Activated naive CD8-positive, alpha-beta T cell treated with anti-CD3 and anti-CD28 coated beads for 36 hours (primary cell): ENCODE data around the gene L1CAM. TPM values are rescaled to one million over a fixed set of nuclear protein-coding genes. Genes with fewer than 3 reads are reported as not detected.

Source experiments
- DNase-seq: peaks from one replicate; pipeline ENCODE4 v3.0.0; 2021
- H3K27ac Mint-ChIP-seq: one replicate; pipeline ENCODE4 v1.8.0; 2022; ENCODE audit warnings: mild to moderate bottlenecking, moderate library complexity, mixed read lengths
- H3K27me3 Mint-ChIP-seq: one replicate; pipeline ENCODE4 v1.8.0; 2022; ENCODE audit warnings: mild to moderate bottlenecking, mixed read lengths
- H3K36me3 Mint-ChIP-seq: one replicate; pipeline ENCODE4 v1.8.0; 2021; ENCODE audit warnings: mild to moderate bottlenecking, mixed read lengths
- H3K4me1 Mint-ChIP-seq: one replicate; pipeline ENCODE4 v1.8.0; 2021; ENCODE audit warnings: mixed read lengths
- H3K4me3 Mint-ChIP-seq: one replicate; pipeline ENCODE4 v1.8.0; 2022; ENCODE audit warnings: mild to moderate bottlenecking, moderate library complexity, mixed read lengths
- H3K9me3 Mint-ChIP-seq: one replicate; pipeline ENCODE4 v1.8.0; 2022; ENCODE audit warnings: mixed read lengths
- total RNA-seq, 2 experiments: library from RNA; stranded (reverse); gene quantifications; one replicate each; pipeline ENCODE4 v1.2.3, GENCODE V29; 2021

The L1CAM gene
- total RNA-seq, 2 experiments from 2014 or later = 0.16 to 0.29 TPM

DNA sequence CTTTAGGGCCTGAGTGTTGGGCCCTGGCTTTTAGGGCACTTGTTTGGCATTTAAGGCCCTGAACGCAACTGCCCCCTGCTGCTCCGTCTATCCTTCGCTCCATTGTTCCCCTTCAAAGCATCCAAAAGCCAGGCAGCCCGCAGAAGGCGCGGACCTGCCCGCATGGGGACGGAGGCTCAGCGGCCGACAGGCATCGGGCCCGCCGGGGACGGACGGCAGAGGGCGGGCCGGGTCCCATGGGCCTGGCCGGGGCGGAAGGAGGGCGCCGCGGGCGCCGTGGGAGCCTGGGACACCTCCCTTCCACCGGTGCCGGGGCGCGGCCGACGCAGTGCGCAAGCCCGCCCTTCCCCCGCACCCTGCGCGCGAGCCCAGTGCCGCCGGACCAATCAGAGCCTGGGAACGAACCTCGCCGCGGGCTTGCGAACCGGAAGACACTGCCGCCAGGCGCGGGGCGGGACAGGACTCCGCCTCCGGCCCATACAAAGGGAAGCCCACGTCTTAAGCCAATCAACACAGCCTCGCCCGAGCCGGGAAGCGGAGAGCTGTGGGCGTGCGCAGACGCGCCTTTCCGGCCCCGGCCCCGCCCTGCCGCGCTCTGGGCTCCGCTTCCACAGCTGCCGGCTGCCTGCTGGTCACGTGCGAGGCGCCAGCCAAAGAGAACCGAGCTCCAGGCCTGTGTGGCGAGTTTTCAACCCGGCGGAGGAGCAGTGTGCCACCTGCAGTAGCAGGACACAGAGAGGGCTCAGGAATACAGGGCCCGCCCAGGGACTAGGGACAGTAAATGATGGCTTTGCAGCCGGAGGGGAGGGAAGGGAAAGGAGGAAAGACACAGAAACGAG, 42.2 kb upstream of the L1CAM start:
- Mint-ChIP-seq H3K27ac (peak overlapping the region; percentile 97), H3K4me1 (peaks cover 20% of the 10 kb centered on the region), H3K27me3 (no peaks in the 10 kb centered on the region), H3K9me3 (no peaks in the 10 kb centered on the region), H3K4me3 (peak overlapping the region; percentile 87), H3K36me3 (peaks cover 29% of the 10 kb centered on the region)
- DNase-seq = peak; percentile 95

DNA sequence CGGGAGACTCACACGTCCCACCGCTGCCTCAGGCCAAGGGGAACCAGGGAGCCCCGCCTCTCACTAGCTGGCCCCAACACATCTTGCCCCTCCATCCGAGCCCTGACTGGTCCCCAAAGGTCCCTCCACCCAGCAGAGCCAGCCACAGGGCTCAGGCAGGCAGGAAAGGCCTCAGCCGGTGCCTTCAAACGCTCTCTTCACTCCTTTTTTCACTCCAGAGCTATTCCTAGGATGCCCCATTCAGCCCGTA, 41.6 kb upstream of the L1CAM start:
- H3K9me3 Mint-ChIP-seq = no peaks in the 10 kb centered on the region
- peak overlapping the region; percentile 85 for H3K4me3 Mint-ChIP-seq
- H3K27ac Mint-ChIP-seq = peak overlapping the region; percentile 97
- DNase-seq = no peak
- no peaks in the 10 kb centered on the region for H3K27me3 Mint-ChIP-seq
- peaks cover 30% of the 10 kb centered on the region for H3K36me3 Mint-ChIP-seq
- H3K4me1 Mint-ChIP-seq = peaks cover 20% of the 10 kb centered on the region

DNA sequence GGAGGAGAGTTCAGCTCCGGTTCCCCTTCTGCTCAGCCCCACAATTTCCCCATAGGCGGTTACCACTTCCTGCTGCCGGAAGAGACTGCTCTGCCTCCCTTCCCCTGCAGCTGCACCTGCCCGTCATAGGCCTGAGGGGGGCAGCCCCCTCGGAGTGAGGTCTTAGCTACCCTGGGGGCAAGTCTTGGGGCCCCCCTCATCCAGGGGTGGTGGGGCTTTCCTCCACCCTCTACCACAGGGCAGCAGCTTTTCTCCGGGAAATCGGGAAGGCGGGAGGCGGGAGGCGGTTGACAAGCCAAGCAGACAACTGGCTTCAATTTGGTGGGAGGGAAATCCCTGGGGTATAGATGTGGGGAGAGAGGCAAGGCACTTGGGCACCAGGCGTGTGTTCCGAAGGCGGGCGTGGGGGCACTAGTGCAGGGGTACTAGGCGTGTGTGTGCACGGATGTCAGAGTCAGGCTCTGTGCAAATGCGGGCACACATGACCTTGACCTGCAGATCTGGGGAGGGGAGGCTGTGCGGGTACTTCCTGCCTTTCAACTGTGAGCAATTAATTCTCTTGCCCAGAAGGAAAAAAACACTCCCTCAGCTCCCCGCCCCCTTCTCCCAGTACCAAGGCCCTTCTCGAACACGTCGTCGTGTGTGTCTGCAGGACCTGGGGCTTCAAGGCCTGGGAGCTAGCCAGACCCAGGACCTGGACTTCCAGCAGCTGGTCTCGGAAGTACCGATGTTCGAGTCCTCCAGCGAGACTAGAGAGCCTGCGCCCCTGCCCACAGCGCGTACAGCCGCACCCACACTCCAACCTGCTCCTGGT, 41.1 kb upstream of the L1CAM start:
- peaks cover 24% of the 10 kb centered on the region for H3K4me1 Mint-ChIP-seq
- peak overlapping the region; percentile 97 for H3K27ac Mint-ChIP-seq
- peak; percentile 79 for DNase-seq
- peaks cover 32% of the 10 kb centered on the region for H3K36me3 Mint-ChIP-seq
- no peaks in the 10 kb centered on the region for H3K27me3 Mint-ChIP-seq
- H3K9me3 Mint-ChIP-seq = no peaks in the 10 kb centered on the region
- peak overlapping the region; percentile 85 for H3K4me3 Mint-ChIP-seq

DNA sequence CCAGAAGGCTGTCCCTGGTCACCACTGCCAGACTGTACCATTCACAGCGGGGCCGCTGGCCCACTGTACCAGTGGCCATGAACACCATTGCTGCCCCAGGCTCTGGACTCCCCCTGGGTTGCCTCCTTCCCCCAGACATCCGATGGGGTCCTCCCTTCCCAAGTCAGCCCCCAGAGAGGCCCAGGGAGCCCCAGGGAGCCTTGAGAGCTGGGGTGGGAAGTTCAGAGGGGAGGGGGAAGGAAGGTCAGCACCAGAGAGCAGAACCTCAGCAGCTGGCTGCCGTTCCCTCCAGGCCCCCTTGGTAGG, 40.5 kb upstream of the L1CAM start:
- Mint-ChIP-seq H3K36me3 (peaks cover 29% of the 10 kb centered on the region), H3K9me3 (no peaks in the 10 kb centered on the region), H3K27me3 (no peaks in the 10 kb centered on the region), H3K4me3 (peak overlapping the region; percentile 85), H3K27ac (peak overlapping the region; percentile 97), H3K4me1 (peaks cover 24% of the 10 kb centered on the region)
- DNase-seq = no peak

DNA sequence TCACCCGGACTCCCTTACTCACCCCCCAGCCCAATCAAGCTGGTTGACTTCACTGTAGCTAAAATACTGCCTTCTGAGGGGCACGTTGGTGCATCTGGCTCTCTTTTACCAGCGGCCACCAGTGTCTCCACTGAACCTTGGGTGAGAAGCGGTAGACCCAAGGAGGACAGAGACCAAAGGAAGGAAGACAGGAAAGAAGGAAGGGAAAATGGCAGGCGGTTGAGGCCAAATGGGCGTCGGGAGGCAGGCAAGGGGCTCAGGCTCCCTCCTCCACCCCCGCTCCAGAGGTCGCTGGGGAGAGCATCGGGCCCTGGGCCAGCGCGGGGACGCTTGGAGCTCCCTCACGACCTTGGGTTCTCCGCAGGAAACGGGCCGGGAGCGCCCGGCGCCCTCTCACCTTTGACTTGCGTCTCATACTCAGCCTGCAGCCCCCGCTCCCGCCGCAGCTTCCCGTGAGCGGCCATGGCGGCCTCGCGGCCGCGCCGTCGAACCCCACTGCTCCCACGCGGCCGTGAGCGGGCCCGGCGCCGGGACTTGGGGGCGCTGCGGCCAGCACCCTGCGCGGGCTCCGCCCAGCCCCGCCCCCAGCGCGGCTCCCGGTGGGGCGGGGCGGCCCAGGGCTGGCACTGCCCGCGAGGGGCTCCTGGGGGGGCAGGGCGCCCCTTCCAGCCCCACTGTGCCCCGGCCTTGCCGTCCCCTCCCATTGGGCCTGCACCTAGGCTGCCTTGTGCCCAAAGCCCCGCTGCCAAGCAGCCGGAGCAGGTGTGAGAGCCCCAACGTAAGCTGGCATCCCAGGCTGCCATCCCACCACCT, 40.0 kb upstream of the L1CAM start, which contains the start of gene ARHGAP4:
TSS of gene ARHGAP4 (minus strand) at position 526 of the 813 bp plus-strand sequence. CDS start at position 464, 62 bp downstream.
- peak within 1 kb of the TSS; percentile 94 for H3K4me3 Mint-ChIP-seq
- H3K27ac Mint-ChIP-seq = peak within 1 kb of the TSS; percentile 97
- H3K36me3 Mint-ChIP-seq = peaks cover 29% of the 10 kb centered on the region
- no peaks in the 10 kb centered on the region for H3K9me3 Mint-ChIP-seq
- no peaks in the 10 kb centered on the region for H3K27me3 Mint-ChIP-seq
- peaks cover 23% of the 10 kb centered on the region for H3K4me1 Mint-ChIP-seq
- peak; percentile 74 for DNase-seq

DNA sequence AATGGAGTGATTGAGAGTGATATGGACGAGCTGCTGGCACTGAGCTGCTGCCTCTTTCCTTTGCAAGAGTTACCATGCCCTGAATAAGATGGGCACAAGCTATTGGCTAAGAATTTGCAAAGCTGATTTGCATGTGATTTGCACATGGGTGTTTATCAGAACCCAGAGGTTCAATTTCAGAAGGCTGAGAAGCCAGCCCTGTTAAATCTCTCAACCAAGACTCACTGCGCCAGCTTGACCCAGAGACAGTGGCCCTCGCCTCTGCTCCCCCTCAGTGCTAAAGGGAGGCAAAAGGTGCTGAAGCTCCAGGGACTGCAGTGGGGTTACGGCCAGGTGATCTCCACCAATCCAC, 39.4 kb upstream of the L1CAM start:
- H3K36me3 Mint-ChIP-seq = peaks cover 29% of the 10 kb centered on the region
- DNase-seq = no peak
- no peaks in the 10 kb centered on the region for H3K27me3 Mint-ChIP-seq
- H3K4me1 Mint-ChIP-seq = peaks cover 21% of the 10 kb centered on the region
- H3K9me3 Mint-ChIP-seq = no peaks in the 10 kb centered on the region
- H3K27ac Mint-ChIP-seq = peak overlapping the region; percentile 97
- H3K4me3 Mint-ChIP-seq = peak overlapping the region; percentile 94

DNA sequence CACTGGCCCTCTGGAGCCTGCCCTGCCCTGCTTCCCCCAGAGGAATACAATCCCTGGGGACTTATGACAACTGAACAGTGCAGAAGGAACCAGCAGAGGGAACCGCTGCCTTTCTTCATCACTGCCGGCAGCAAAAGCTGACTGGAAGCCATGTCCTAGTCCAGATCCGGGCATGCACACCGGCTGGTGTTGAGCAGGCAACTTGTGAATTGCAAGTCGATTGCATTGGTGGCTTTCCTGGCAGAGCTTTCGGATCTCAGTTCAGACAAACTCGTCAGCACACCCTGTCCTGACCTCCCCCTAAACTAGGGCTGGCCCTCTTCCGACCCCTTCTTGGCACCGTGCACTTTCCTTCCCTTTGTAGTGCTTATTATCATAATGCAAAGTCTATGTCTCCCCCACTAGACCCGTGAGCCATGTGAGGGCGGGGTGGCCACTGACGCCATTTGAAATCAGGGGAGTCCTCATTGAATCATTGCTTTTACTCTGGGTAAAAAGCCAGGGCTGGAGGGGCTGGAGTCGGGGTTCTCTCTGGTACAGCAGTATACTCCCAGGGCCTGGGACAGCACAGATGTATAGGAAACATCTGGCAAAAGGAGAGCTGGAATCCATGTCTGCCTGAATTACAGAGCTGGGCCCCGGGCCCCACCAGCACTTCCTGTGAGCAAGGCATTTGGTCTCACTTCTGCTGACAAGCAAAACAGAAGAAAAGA, 38.3 kb upstream of the L1CAM start:
- Mint-ChIP-seq H3K27me3 (no peaks in the 10 kb centered on the region), H3K9me3 (no peaks in the 10 kb centered on the region), H3K4me3 (peak overlapping the region; percentile 94), H3K27ac (peak overlapping the region; percentile 97), H3K36me3 (peaks cover 35% of the 10 kb centered on the region), H3K4me1 (peaks cover 18% of the 10 kb centered on the region)
- DNase-seq = peak; percentile 37

DNA sequence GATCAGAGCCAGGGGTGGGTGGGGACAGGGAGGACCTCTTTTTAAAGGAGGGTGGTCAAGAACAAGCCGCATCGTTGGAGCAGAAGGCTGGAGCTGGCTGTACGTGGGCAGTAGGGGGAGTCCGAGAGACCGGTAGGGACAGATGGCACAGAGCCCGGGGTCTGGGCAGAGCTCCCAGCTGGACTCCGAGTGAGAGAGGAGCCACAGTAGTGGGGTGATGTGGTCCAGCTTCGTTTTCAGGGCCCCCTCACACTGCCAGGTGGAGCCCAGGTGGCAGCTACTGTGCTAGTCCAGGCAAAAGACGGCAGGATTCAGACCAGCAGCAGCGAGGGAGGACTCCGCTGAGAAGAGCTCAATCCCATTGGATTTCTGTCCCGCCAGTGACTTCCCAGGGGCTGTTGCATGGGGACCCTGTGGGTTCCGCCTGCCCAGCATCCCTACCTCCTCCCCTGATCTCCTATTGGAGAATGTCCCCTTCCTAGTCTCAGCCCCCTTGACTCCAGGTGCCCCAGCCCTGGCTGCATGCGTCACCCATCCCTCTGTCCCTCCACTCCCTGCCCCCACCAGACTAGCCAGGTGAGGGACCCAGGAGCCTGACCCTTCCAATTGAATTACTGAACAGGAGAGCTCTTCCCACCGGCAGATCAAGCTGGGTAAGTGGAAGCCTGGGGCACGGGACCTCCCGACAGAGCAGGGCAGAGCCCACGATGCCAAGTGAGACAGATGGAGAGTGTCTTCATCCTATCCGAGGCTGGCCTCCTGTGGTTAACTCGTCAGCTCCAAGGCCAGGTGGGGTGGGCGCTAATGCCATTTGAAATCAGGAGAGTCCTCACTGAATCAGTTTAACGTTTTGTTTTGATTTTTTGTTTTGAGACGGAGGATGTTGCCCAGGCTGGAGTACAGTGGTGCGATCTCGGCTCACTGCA, 37.2 kb upstream of the L1CAM start:
- Mint-ChIP-seq H3K27me3 (no peaks in the 10 kb centered on the region), H3K4me1 (peaks cover 12% of the 10 kb centered on the region), H3K27ac (peak overlapping the region; percentile 97), H3K9me3 (no peaks in the 10 kb centered on the region), H3K4me3 (peak overlapping the region; percentile 94), H3K36me3 (peaks cover 30% of the 10 kb centered on the region)
- no peak for DNase-seq

DNA sequence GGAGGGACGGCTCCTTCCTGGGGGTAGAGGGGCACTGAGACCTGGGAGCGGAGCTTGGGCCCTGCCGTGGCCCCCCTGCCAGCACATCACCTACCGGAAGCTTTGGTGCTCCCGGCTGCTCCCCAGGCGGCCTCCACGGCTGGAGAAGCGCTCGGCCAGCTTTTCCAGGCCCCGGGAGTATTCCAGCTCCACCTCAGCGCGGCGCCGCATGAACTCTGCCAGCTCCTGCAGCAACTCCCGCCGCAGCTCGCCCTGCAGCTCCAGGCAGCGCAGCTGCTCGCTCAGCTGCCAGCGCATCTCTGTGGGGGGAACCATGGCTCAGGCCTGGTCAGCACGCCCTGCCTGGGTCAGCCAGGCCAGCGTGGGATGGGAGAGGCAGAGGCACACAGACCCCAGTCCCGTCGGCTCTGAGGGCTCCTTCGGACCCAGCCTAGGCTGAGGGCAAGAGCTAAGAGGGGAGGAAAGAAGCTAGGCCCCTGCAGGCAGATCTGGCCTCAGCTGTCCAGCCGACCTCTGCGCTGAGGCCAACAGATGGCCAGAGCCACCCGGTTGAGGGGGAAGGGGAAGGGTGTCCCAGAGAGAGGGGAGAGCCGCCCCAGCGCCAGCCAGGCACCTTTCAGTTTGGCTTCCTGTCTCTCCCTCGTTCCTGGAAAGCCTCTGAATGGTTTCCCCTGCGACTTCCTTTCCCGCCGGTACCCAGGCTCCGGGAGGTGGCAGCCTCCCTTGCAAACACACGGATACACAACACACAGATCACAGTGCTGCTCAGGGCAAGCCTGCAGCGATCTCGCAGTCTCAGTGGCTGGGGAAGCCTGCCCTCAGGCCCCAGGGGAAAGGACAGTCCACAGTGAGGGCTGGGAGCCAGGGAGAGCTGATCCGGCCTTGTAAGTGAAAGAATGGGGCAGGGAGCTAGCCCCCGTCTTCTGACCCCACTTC, 35.8 kb upstream of the L1CAM start:
- Mint-ChIP-seq H3K9me3 (no peaks in the 10 kb centered on the region), H3K27me3 (no peaks in the 10 kb centered on the region), H3K4me1 (peaks cover 12% of the 10 kb centered on the region), H3K36me3 (peaks cover 30% of the 10 kb centered on the region), H3K27ac (peak overlapping the region; percentile 97), H3K4me3 (peak overlapping the region; percentile 94)
- no peak for DNase-seq

DNA sequence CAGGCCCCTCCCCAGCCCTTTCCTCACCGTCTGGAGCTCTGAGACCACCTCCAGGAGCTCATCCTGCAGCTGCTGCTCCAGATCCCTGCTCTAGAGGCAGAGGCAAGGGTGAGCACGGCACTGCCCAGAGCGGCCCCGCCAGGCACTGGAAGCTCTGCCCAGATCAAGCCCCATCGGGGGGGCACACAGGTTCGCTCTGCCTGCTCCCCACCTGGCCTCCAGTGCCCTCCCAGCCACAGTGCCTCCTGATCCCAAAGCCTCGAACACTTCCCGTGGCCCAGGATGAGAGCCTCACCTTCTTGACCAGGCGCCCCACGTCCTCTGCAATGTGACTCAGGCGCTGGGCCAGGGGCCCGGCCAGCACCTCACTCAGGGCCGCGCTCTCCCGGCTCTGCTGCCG, 35.1 kb upstream of the L1CAM start:
- H3K27ac Mint-ChIP-seq = no peak overlapping the region
- H3K27me3 Mint-ChIP-seq = no peaks in the 10 kb centered on the region
- no peak for DNase-seq
- H3K9me3 Mint-ChIP-seq = no peaks in the 10 kb centered on the region
- no peak overlapping the region for H3K4me3 Mint-ChIP-seq
- H3K4me1 Mint-ChIP-seq = peaks cover 14% of the 10 kb centered on the region
- H3K36me3 Mint-ChIP-seq = peaks cover 33% of the 10 kb centered on the region

DNA sequence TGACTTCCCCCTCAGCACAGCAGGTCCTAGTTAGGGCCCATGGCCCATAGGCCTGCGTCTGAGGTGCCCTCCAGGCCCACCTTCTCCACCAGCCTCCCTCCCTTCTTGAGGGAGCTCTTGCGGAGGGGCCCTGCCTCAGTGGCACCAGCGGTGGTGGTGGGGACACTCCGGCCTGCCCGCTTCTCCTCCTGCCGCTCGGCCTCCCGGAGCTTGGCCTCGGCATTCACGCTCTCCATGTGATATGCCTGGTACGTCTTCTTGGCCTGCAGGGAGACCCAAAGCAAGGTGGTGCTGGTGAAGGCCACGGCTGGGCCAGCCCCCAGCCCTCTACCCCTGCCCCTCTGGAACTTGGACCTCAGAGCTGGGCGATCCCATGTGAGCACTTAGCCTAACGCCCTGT, 34.6 kb upstream of the L1CAM start:
- DNase-seq = no peak
- no peaks in the 10 kb centered on the region for H3K9me3 Mint-ChIP-seq
- no peaks in the 10 kb centered on the region for H3K27me3 Mint-ChIP-seq
- no peak overlapping the region for H3K27ac Mint-ChIP-seq
- H3K4me1 Mint-ChIP-seq = peaks cover 14% of the 10 kb centered on the region
- H3K4me3 Mint-ChIP-seq = no peak overlapping the region
- peaks cover 33% of the 10 kb centered on the region for H3K36me3 Mint-ChIP-seq

DNA sequence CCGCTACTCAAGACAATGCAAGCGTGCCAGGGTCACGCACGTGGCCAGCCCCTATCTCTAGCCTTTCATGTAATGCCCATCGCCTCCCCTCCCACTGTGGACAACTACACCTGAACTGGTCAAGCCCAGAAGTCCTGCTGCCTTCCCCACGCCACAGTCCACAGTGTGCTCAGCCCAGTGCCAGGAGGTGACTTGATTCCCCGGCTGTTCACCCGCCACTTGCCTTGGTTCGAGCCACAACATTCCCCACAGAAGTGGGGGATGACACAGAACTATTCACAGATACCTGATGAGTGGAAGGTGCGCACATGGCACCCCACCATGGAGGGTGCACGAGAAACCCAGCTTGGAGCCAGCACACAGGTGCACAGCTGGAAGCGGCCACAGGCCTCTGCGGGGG, 33.3 kb upstream of the L1CAM start:
- H3K9me3 Mint-ChIP-seq = no peaks in the 10 kb centered on the region
- DNase-seq = no peak
- no peaks in the 10 kb centered on the region for H3K27me3 Mint-ChIP-seq
- no peak overlapping the region for H3K4me3 Mint-ChIP-seq
- no peak overlapping the region for H3K27ac Mint-ChIP-seq
- H3K4me1 Mint-ChIP-seq = peaks cover 14% of the 10 kb centered on the region
- H3K36me3 Mint-ChIP-seq = peaks cover 22% of the 10 kb centered on the region

DNA sequence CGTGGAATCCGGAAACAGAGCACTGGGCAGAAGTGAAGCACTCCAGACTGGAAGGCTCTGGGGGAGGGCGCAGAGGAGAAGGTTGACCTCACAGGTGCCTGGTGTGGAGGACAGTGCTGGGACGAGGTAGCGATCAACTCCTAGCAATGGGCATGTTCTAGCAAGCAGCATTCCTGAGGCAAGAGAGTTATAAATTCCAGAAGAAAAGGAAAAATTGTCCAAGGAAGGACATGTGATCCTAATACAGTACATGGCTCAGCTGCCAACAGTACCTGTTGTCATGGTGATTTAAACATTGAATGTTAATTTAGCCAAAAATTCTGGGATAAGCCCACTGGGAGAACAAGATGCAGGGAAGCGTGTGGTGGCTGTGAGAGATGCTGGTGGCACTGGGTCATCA, 31.9 kb upstream of the L1CAM start:
- Mint-ChIP-seq H3K27ac (no peak overlapping the region), H3K27me3 (no peaks in the 10 kb centered on the region), H3K36me3 (peaks cover 15% of the 10 kb centered on the region), H3K4me1 (peaks cover 9% of the 10 kb centered on the region), H3K4me3 (peak overlapping the region; percentile 7), H3K9me3 (no peaks in the 10 kb centered on the region)
- DNase-seq = no peak
